ENCODE measurements around the gene PKNOX1.
"Not testable (repeated sequence)": the region's sequence is repeated elsewhere in the genome, so short reads cannot be mapped to it uniquely, and the experiment has no call there.

Gene PKNOX1

DNA sequence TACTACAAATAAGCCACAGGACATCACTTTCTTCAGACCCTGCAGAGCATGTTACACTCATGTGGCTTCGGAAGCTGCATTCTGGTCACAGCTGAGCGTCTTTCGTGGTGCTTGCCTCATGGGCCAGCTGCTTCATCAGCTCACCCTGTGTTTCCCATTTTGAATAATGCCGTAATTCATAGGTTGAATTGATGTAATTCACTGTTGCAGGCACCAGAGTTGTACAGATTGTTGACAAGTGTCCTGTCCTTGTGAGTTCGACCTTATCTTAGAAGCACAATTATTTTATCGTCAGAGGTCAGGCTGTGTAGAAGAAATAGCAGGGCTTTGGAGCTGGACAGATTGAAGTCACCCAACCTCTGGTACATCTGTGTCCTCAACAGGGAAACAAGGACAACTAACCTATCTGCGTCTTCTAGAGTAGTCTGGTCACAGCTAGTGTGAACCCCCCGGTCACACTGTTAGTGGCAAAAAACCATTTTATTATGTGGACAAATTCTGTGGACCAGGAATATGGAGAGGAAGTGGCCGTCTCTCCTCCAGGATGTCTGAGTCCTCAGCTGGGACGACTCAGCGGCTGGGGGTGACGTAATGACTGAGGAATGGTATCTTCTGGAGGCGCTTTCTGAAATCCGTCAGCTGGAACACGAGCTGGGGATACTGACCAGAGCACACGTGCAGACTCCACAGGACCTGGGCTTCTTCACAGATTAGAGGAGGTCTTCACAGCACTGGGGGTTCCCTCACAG is 17.8 kb downstream of the PKNOX1 start:
- Histone ChIP-seq H3K4me3 (ENCODE audit: low read depth, low read length) (no peak overlapping the region), H3K27me3 (replicated peaks) (no peaks in the 10 kb centered on the region), H3K27ac (peak overlapping the region; percentile 91), H3K36me3 (replicated peaks) (no peaks in the 10 kb centered on the region)
- in situ Hi-C loops (cut with HindIII; ENCODE audit: low pct_ligation_motif_present, low sequenced_read_pairs): no loop called here
- peak; percentile 90 for DNase-seq
- TF ChIP-seq, protein P1, sequence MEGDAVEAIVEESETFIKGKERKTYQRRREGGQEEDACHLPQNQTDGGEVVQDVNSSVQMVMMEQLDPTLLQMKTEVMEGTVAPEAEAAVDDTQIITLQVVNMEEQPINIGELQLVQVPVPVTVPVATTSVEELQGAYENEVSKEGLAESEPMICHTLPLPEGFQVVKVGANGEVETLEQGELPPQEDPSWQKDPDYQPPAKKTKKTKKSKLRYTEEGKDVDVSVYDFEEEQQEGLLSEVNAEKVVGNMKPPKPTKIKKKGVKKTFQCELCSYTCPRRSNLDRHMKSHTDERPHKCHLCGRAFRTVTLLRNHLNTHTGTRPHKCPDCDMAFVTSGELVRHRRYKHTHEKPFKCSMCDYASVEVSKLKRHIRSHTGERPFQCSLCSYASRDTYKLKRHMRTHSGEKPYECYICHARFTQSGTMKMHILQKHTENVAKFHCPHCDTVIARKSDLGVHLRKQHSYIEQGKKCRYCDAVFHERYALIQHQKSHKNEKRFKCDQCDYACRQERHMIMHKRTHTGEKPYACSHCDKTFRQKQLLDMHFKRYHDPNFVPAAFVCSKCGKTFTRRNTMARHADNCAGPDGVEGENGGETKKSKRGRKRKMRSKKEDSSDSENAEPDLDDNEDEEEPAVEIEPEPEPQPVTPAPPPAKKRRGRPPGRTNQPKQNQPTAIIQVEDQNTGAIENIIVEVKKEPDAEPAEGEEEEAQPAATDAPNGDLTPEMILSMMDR (IDR thresholded peaks at IDR 0.05; ENCODE audit: low read depth, low read length, missing control alignments): no peak

DNA sequence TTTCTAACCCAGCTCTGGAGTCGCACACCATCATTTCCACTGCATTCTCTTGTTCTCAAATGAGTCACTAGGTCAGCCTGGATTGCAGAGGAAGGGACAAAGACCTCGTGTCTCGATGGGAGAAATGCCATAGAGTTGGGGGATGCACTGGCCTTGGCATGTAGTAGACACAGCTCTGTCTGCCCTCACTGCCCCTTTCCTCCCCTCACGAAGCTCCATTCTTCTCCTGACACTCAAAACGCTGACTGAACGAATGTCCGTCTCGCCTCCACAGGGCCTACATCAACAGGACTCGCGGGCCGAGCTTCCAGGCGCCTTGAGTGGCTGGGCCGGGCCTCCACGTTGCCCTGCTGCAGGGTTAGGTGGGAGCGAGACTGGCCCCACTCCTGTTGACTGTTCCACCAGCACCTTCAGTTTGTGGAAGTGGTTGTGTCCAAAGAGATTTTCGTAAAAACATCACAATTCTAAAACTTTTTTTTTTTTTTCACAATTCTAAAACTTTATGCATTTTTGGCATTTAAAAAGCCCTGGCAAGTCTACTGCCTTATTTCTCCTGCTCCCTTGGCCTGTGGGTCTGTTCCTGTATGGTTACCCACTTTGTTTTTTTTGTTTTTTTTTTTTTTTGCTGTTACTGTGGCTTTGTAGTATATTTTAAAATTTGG is 18.8 kb downstream of the PKNOX1 start:
- Histone ChIP-seq H3K27ac (peak overlapping the region; percentile 91), H3K36me3 (replicated peaks) (no peaks in the 10 kb centered on the region), H3K4me3 (ENCODE audit: low read depth, low read length) (no peak overlapping the region), H3K27me3 (replicated peaks) (no peaks in the 10 kb centered on the region)
- TF ChIP-seq, protein P1 (IDR thresholded peaks at IDR 0.05; ENCODE audit: low read depth, low read length, missing control alignments): no peak
- no peak for DNase-seq
- in situ Hi-C loops (cut with HindIII; ENCODE audit: low pct_ligation_motif_present, low sequenced_read_pairs): no loop called here

DNA sequence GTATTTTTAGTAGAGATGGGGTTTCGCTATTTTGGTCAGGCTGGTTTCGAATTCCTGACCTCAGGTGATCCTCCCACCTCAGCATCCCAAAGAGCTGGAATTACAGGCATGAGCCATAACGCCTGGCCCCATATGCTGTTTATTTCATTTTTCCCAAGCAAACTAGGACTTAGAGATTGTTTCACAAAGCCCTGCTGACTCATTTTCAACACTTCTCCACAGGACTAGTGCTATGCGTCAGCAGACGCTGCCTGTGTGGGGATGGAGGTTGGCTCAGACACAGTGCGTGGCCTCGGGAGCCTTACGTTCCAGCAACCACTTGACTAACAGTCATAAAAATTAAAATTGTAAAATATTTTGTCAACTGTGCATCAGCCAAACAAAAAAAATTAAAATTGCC is 22.7 kb downstream of the PKNOX1 start:
- TF ChIP-seq, protein P1 (IDR thresholded peaks at IDR 0.05; ENCODE audit: low read depth, low read length, missing control alignments): no peak
- Histone ChIP-seq H3K4me3 (ENCODE audit: low read depth, low read length) (no peak overlapping the region), H3K27ac (peak overlapping the region; percentile 85), H3K27me3 (replicated peaks) (no peaks in the 10 kb centered on the region), H3K36me3 (replicated peaks) (no peaks in the 10 kb centered on the region)
- peak; percentile 92 for DNase-seq
- in situ Hi-C loops (cut with HindIII; ENCODE audit: low pct_ligation_motif_present, low sequenced_read_pairs): no loop called here

DNA sequence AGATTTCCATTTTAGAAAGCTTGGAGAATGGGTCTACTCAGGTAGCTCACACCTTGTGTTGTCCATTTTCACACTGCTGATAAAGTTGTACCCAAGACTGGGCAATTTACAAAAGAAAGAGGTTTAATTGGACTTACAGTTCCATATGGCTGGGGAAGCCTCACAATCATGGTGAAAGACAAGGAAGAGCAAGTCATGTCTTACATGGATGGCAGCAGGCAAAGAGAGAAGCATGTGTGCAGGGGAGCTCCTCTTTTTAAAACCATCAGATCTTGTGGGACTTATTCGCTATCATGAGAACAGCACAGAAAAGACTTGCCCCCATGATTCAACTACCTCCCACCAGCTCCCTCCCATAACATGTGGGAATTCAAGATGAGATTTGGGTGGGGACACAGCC is 23.6 kb downstream of the PKNOX1 start:
- H3K36me3 ChIP-seq (replicated peaks); H3K4me3 ChIP-seq (ENCODE audit: low read depth, low read length); DNase-seq; in situ Hi-C loops (cut with HindIII; ENCODE audit: low pct_ligation_motif_present, low sequenced_read_pairs); H3K27me3 ChIP-seq (replicated peaks); H3K27ac ChIP-seq: not testable (repeated sequence)

DNA sequence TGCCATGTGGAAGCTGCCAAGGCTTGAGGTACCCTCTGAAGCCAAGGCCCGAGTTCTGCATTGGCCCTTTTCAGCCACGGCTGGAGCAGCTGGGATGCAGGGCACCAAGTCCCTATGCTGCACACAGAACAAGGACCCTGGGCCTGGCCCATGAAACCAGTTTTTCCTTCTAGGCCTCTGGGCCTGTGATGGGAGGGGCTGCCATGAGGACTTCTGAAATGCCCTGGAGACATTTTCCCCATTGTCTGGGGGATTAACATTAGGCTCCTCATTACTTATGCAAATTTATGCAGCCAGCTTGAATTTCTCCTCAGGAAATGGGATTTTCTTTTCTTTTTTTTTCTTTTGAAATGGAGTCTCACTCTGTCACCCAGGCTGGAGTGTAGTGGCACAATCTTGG is 24.8 kb downstream of the PKNOX1 start:
- DNase-seq; H3K27ac ChIP-seq; H3K4me3 ChIP-seq (ENCODE audit: low read depth, low read length); H3K36me3 ChIP-seq (replicated peaks); in situ Hi-C loops (cut with HindIII; ENCODE audit: low pct_ligation_motif_present, low sequenced_read_pairs); H3K27me3 ChIP-seq (replicated peaks): not testable (repeated sequence)

DNA sequence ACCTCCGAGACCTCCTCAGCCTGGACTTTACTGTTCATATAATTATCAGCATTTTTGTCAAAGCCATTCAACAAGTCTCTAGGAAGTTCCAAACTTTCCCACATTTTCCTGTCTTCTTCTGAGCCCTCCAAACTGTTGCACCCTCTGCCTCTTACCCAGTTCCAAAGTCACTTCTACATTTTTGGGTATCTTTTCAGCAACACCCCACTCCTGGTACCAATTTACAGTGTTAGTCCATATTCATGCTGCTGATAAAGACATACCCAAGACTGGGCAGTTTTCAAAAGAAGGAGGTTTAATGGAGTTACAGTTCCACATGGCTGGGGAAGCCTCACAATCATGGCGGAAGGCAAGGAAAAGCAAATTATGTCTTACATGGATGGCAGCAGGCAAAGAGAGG is 25.7 kb downstream of the PKNOX1 start:
- H3K4me3 ChIP-seq (ENCODE audit: low read depth, low read length); DNase-seq; H3K27me3 ChIP-seq (replicated peaks); H3K36me3 ChIP-seq (replicated peaks); H3K27ac ChIP-seq; in situ Hi-C loops (cut with HindIII; ENCODE audit: low pct_ligation_motif_present, low sequenced_read_pairs): not testable (repeated sequence)

DNA sequence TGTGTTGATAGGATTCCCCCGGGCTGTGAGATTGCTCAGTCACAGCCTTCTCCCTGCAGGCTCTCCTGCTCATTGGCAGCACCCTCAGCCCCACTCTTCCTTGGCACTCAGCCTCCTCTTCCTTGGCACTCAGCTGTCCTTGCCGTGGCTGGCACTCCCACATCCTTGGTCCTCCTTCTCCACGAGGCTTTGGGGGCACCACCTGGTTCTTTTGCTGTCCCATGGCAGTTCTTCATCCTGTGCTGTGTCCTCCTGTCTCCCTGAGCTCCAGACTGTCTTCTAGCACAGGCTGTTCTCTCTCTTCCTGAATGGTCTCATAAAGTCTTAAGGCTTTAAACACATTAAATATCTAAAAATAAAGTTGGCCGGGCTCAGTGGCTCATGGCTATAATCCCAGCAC is 27.0 kb downstream of the PKNOX1 start:
- in situ Hi-C loops (cut with HindIII; ENCODE audit: low pct_ligation_motif_present, low sequenced_read_pairs): no loop called here
- Histone ChIP-seq H3K27me3 (replicated peaks) (no peaks in the 10 kb centered on the region), H3K4me3 (ENCODE audit: low read depth, low read length) (no peak overlapping the region), H3K27ac (no peak overlapping the region), H3K36me3 (replicated peaks) (no peaks in the 10 kb centered on the region)
- TF ChIP-seq, protein P1 (IDR thresholded peaks at IDR 0.05; ENCODE audit: low read depth, low read length, missing control alignments): no peak
- DNase-seq: no peak

Measured in brain microvascular endothelial cell (primary cell).